Stomach (tissue), 4 donors: ENCODE data around the gene C10orf90.

Experiments
- EP300 ChIP-seq: sonication (generic); formaldehyde crosslinking; IDR thresholded peaks from one replicate; pipeline ENCODE4 v1.6.1; 2017; ENCODE audit warnings: antibody characterized with exemption
- POLR2A ChIP-seq, 4 donors: fragments of 450-650 bp; IDR thresholded peaks; one replicate each; pipeline ENCODE4 v1.6.1; 2016; ENCODE audit warnings: antibody characterized with exemption in 4 of 4, control low read depth in 2 of 4, mild to moderate bottlenecking in 1 of 4, moderate library complexity in 1 of 4
- TF ChIP-seq, protein P1 (sequence below), 7 experiments: fragments of 450-650 bp in 4 of 7; fragments of 200-600 bp in 3 of 7; sonication (generic) in 3 of 7; IDR thresholded peaks; one replicate each; pipeline ENCODE4 v1.5.1; 2016 to 2019; ENCODE audit warnings: antibody characterized with exemption in 7 of 7, control low read depth in 2 of 7, mild to moderate bottlenecking in 1 of 7

DNA sequence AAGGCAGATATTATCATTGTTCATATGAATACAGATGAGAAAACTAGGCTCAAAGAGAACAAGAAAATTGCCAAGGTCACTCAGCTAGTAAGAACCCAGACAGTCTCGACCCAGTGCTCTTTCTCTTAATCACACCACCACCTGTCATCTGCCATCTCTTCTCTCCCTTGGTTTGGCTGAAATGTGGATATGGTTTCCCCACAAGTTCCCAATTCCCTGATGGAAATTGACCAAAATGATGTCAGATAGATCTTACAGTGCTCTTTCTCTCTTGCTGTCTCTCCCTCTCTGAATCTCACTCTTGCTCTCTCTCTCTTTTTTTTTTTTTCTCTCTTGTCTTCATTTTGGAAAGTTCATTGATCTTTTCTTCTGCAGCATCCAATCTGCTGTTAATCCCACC, 9.1 kb downstream of the C10orf90 start:
- TF ChIP-seq EP300 (no peak), POLR2A (IDR thresholded peaks at IDR 0.05) (no peak)
- TF ChIP-seq, protein P1, sequence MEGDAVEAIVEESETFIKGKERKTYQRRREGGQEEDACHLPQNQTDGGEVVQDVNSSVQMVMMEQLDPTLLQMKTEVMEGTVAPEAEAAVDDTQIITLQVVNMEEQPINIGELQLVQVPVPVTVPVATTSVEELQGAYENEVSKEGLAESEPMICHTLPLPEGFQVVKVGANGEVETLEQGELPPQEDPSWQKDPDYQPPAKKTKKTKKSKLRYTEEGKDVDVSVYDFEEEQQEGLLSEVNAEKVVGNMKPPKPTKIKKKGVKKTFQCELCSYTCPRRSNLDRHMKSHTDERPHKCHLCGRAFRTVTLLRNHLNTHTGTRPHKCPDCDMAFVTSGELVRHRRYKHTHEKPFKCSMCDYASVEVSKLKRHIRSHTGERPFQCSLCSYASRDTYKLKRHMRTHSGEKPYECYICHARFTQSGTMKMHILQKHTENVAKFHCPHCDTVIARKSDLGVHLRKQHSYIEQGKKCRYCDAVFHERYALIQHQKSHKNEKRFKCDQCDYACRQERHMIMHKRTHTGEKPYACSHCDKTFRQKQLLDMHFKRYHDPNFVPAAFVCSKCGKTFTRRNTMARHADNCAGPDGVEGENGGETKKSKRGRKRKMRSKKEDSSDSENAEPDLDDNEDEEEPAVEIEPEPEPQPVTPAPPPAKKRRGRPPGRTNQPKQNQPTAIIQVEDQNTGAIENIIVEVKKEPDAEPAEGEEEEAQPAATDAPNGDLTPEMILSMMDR (IDR thresholded peaks at IDR 0.05): no peak
